Left colon (tissue), 2 donors: ENCODE data around the gene POGK. TPM values are rescaled to one million over a fixed set of nuclear protein-coding genes. Genes with fewer than 3 reads are reported as not detected.
"Not testable (repeated sequence)": the region's sequence is repeated elsewhere in the genome, so short reads cannot be mapped to it uniquely, and the experiment has no call there.

Experiments used
- ATAC-seq: fragments of 200-7000 bp; cut with Tn5 transposase; one replicate; pipeline ENCODE4 v1.9.1; 2020; ENCODE audit warnings: mild to moderate bottlenecking, moderate library complexity
- DNase-seq, 2 donors: peaks; one replicate each; pipeline ENCODE4 v3.0.0-alpha.2; 2020
- intact Hi-C, 2 donors: fragments of 100-400 bp; cut with DNase I in 1 of 2; cut with micrococcal nuclease in 1 of 2; formaldehyde crosslinking; loops; one replicate each; pipeline versions ENCODE4 v1.11.2 to v1.14.0; 2022; cut with DNase I, micrococcal nuclease
- long read RNA-seq: library from polyadenylated mRNA; unstranded; transcript quantifications from one replicate; pipeline ENCODE4 v2.0.0, GENCODE V29; 2021
- total RNA-seq, 2 donors: library from RNA; stranded (reverse); fragmentation: NEBNext Ultra II Directional; extraction: Animal tissue kit (Norgen Biotek cat#: 25700); gene quantifications; one replicate each; pipeline ENCODE4 v1.2.1, GENCODE V29; 2021
- donor health status: DM: no; HTN: no; CAD: no.
- donor health status: DM: yes; HTN: yes; CAD: no.

The POGK gene
- 10 to 100 TPM; 27.5 to 30.3 TPM for total RNA-seq
- long read RNA-seq, full-length matches to known transcripts, result 4 of 34 reads
- long read RNA-seq, partial matches to known transcripts, result 18 of 34 reads
- long read RNA-seq, other reads (novel, unspliced or antisense), result 12 of 34 reads

GRCh38 chr1:166838766-166839599 lies at the start of gene POGK:
Gene POGK (plus strand): TSS chr1:166839475. CDS start chr1:166840957, 1,482 bp downstream.
- ATAC-seq, result peak; percentile 90
- intact Hi-C loops, result no loop called here
- peak; percentile 92 to 94 for DNase-seq

- no peak for ATAC-seq
- DNase-seq, result no peak
- intact Hi-C loops, result no loop called here
These were observed 42.5 kb upstream of the POGK start for GRCh38 chr1:166796620-166797236.

- no peak for DNase-seq
- intact Hi-C loops, result no loop called here
- no peak for ATAC-seq
These were observed 30.3 kb upstream of the POGK start for GRCh38 chr1:166808952-166809351.

- intact Hi-C loops, result no loop called here
- DNase-seq (no peak), ATAC-seq (no peak)
These were observed 27.6 kb upstream of the POGK start for GRCh38 chr1:166811691-166812090.

GRCh38 chr1:166813508-166814223 lies 25.6 kb upstream of the POGK start:
- peak; percentile 25 for ATAC-seq

GRCh38 chr1:166814611-166815010 lies 24.7 kb upstream of the POGK start:
- intact Hi-C loops, result no loop called here
- no peak for ATAC-seq
- no peak for DNase-seq

More at GRCh38 chr1:166813508-166814223, 25.6 kb upstream of the POGK start:
- intact Hi-C loops, result no loop called here
- DNase-seq, result no peak

- intact Hi-C loops, result no loop called here
- DNase-seq (no peak), ATAC-seq (no peak)
These were observed 19.3 kb upstream of the POGK start for GRCh38 chr1:166819974-166820373.

GRCh38 chr1:166822385-166822784 lies 16.9 kb upstream of the POGK start:
- DNase-seq (no peak), ATAC-seq (no peak)

GRCh38 chr1:166827426-166827825 lies 11.8 kb upstream of the POGK start:
- intact Hi-C loops, result no loop called here
- ATAC-seq, result no peak

More at GRCh38 chr1:166822385-166822784, 16.9 kb upstream of the POGK start:
- intact Hi-C loops, result no loop called here

GRCh38 chr1:166829762-166830161 lies 9.5 kb upstream of the POGK start:
- ATAC-seq, DNase-seq, intact Hi-C loops: not testable (repeated sequence)

More at GRCh38 chr1:166827426-166827825, 11.8 kb upstream of the POGK start:
- DNase-seq, result no peak

- no peak for ATAC-seq
- DNase-seq, result no peak
- intact Hi-C loops, result no loop called here
These were observed 2.5 kb upstream of the POGK start for GRCh38 chr1:166836733-166837132.

- ATAC-seq, result peak; percentile 54
- peak; percentile 54 to 81 for DNase-seq
- intact Hi-C loops, result no loop called here
These were observed 479 bp downstream of the POGK start for GRCh38 chr1:166839600-166840308.

- ATAC-seq, result peak; percentile 20
- intact Hi-C loops, result no loop called here
These were observed 1.3 kb downstream of the POGK start for GRCh38 chr1:166840309-166841274.

GRCh38 chr1:166843322-166843721 lies 4.0 kb downstream of the POGK start:
- no peak for DNase-seq
- ATAC-seq, result no peak
- intact Hi-C loops, result no loop called here

More at GRCh38 chr1:166840309-166841274, 1.3 kb downstream of the POGK start:
- peak in 1 of 2 donors; percentile 28 for DNase-seq

- intact Hi-C loops, result no loop called here
- DNase-seq (no peak), ATAC-seq (peak; percentile 15)
These were observed 4.7 kb downstream of the POGK start for GRCh38 chr1:166843769-166844596.

- DNase-seq (no peak), ATAC-seq (no peak)
- intact Hi-C loops, result no loop called here
These were observed 5.5 kb downstream of the POGK start for GRCh38 chr1:166844791-166845190.

GRCh38 chr1:166848193-166848592 lies 8.9 kb downstream of the POGK start:
- DNase-seq (no peak), ATAC-seq (no peak)
- intact Hi-C loops, result no loop called here
